SKM-1 treated with dmso at 0.1 percent for 144 hours (cell line): ENCODE results near the gene BAK1.
"Not testable (repeated sequence)": the region's sequence is repeated elsewhere in the genome, so short reads cannot be mapped to it uniquely, and the experiment has no call there.

Source experiments
- DNase-seq: peaks from one replicate; lab custom pipeline; 2025; ENCODE audit not compliant: unreplicated experiment; lab: John Stamatoyannopoulos, UW

BAK1 gene

DNA sequence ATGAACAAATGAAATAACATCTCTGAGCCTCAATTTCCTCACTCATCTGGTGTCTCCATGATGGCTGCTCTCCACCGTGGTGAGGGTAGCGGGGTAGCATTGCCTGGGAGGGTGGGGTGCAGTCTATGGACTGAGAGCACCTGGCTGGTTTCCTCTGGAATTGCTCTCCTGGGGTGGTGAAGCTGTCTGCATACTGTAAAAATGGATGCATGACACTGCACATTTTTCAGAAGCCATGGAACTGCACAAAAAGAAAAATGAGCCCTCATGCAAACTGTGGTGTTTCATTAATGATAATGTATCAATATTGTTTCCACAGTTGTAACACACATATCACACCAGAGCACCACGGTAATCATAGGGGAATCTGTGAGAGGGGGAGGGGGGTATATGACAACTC lies 28.9 kb upstream of the BAK1 start:
- no peak for DNase-seq

- no peak for DNase-seq
These were observed 27.7 kb upstream of the BAK1 start for GRCh38 chr6:33607784-33608161.

GRCh38 chr6:33607126-33607783 lies 27.2 kb upstream of the BAK1 start:
- DNase-seq: no peak

DNA sequence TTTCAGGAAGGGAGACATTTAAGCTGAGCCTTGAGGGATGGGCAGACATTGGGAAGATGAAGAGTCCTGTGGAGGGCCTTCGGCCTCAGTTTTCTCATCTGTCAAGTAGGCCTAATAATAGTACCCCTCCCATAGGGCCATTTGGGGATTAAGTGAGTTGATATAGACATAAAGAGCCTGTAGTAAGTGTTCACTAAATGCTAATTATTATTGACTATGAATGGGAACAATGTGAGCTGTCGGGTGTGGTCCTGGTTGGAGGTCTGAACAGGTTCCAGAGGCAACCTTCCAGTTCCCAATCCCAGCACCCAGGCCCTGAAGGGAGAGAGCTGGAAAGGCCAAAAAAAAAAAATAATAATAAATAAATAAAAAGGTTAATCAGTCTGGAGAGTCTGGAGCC lies 26.6 kb upstream of the BAK1 start:
- DNase-seq: no peak

DNA sequence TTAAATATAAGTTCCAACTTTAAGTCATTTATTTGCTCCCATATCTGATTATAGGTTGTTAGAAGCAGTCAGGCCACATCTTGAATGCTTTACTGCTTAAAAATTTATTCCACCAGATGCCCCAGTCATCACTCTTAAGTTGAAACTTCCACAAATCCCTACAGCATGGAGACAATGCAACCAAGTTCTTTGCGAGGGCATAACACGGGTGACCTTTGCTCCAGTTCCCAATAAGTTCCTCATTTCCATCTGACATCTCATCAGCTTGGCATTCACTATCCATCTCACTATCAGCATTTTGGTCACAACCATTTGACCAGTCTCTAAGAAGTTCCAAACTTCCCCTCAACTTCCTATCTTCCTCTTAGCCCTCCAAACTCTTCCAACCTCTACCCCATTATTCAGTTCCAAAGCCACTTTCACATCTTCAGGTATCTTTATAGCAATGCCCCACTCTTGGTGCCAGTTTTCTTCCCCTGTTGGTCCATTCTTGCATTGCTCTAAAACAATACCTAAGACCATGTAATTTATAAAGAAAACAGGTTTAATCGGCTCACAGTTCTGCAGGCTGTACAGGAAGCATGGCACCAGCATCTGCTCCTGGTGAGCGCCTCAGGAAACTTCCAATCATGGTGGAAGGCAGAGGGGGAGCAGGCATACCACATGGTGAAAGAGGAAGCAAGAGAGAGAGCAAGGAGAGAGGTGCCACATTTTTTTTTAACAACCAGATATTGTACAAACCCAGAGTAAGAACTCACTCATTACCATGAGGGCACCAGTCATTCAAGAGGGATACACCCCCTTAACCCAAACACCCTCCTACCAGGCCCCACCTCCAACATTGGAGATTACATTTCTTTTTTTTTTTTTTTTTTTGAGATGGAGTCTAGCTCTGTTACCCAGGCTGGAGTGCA lies 25.1 kb upstream of the BAK1 start:
- DNase-seq: peak; percentile 60

GRCh38 chr6:33602180-33602579 lies 22.1 kb upstream of the BAK1 start:
- DNase-seq: no peak

DNA sequence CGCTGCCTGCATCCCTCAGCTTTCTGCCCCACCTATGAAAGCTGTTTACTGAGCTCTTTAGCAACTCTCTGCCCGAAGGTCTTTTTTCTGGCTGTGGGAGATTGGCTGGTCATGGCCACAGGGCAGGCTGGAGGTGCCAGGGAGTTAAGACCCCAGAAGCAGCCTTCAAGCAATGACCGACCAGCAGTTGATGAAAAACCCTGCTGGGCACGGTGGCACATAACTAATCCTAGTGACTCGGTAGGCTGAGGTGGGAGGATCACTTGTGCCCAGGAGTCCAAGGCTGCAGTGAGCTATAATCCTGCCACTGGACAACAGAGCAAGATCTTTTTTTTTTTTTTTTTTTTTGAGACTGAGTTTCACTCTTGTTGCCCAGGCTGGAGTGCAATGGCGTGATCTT lies 20.7 kb upstream of the BAK1 start:
- DNase-seq: no peak

DNA sequence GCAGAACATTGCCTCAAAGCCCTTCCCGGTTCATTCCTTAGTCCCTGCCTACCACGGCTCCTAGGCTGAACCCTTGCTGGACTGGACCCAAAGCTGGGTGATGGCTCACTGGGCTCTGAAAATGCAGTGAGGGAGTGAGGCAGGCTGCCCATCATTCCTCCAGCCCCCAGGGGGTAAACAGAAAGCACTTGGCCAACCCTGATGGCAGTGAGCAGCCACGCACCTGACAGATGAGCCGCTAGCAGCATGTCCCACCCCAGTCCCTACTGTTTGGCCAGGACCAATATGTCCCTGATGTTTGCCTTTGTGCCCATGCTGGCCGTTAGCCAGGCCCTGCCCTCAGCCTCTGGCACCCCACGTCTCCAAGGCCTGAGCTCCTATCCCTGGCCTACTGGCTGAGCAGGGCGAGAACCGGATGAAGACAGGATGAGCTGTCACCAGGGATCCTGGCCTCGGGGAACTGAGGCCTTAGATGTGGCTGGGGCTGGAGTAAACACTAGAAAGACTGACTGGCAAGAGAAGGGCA lies 19.4 kb upstream of the BAK1 start:
- no peak for DNase-seq

- DNase-seq: no peak
These were observed 17.7 kb upstream of the BAK1 start for GRCh38 chr6:33597551-33598322.

DNA sequence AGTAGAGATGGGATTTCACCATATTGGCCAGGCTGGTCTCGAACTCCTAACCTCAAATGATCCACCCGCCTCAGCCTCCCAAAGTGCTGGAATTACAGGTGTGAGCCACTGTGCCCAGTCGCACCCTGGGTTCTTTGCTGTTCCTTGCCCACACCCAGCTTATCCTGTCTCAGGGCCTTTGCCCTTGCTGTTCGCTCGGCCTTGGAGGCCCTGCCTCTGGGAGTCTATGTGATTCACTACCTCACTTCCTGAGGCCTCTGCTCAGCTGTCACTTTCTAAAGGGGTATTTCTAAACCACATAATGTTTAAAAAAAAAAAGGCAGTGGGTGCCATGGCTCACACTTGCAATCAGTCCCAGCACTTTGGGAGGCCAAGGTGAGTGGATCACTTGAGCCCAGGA lies 16.8 kb upstream of the BAK1 start:
- DNase-seq: not testable (repeated sequence)

DNA sequence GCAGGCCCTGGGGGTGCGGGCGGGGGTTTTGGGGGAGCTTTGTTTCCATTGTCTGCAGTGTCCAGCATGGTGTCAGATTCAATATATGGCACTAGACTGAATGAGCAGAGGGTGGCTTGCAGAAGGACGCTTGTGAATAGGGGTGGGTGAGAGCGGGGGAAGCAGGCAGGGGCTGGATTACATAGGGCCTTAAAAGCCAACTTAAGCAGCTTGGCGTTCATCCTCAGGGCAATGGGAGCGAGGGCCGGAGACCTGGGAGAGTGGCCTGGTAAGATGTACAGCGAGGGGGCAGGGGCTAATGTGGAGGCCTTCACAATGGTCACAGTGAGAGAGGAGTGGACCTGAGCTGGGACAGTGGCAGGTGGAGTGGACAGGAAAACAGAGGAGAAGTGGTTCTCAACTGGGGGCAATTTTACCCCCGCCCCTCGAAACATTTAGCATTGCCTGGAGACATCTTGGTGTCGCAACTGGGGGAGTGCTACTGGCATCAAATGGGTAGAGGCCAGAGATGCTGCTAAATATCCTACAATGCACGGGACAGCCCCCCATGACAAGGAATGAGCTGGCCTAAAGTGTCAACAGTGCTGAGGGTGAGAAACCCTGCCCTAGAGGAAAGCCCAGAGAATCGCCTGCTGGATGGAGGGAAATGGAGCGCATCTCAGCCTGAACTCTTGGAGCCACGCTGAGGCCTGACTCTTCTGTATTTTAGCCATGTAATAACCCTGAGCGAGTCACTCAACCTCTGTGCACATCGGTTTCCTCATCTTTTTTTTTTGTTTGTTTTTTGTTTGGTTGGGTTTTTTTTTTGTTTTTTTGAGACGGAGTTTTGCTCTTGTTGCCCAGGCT lies 15.1 kb upstream of the BAK1 start:
- no peak for DNase-seq

- no peak for DNase-seq
These were observed 13.3 kb upstream of the BAK1 start for GRCh38 chr6:33593414-33593727.

- DNase-seq: no peak
These were observed 12.7 kb upstream of the BAK1 start for GRCh38 chr6:33592595-33593413.

- no peak for DNase-seq
These were observed 12.2 kb upstream of the BAK1 start for GRCh38 chr6:33592280-33592594.

GRCh38 chr6:33591424-33592032 lies 11.5 kb upstream of the BAK1 start:
- no peak for DNase-seq

- DNase-seq: no peak
These were observed 10.6 kb upstream of the BAK1 start for GRCh38 chr6:33590531-33591198.

DNA sequence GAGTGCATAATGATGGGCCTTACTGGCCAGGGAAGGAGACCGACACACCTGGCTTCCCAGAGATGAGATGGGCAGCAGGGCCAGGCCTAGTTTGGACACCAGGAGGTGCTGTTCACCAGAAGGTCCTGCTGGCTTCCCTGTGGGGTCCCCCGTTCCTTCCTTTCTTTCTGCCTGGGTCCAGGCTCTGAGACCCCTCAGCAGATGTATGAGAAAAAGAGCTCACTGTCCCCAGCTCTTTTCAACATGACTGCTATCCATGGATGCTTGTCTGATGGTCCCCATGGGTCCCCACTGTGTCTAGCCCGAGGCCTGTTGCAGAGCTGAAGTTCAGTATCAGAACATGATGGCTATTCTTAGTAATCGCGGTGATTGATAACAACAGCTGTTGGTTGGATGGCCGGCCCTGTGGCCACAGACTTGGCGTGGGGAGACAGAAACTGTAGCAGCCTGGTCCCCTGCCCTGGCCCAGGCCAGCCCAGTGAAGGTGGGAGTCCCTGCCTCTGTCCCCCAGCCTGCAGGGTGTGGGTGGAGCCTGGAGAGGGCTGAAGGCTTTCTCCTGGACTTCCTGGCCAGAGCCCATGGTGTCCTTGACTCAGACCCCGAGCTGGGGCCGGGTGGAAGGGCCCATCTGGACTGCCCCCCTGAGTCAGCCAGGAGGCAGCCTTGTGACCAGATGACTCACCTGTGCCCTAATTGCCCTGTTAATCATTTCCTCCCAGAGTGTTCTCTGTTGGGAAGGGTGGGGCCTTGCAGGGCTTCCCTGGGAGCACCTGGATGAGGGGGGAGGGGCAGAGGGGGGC lies 9.9 kb upstream of the BAK1 start:
- DNase-seq: no peak

DNA sequence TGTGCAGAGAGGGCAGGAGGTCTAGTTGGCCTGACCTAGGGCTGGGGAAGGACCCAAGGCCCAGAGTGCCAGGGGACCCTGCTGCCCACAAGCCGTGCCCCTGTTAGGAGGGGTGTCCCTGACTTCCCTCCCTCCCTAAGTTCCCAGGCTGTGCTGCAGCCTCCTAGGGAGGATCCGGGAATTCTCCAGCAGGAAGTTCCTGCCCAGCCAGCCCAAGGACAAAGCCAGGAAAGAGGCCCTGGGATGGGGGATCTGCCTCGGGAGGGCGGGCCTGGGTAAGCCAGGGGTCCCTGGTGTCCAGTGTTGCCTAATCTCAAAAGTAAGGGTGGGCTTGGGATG lies 9.3 kb upstream of the BAK1 start:
- DNase-seq: no peak
